IMR-90 (cell line): Measurements from ENCODE around the gene POLR2L. TPM values are rescaled to one million over a fixed set of nuclear protein-coding genes. Genes with fewer than 3 reads are reported as not detected.

ENCODE experiments used
- ATAC-seq: fragments of 200-7000 bp; cut with Tn5 transposase; 2 replicates; pipeline ENCODE4 v1.9.1; 2020; ENCODE audit warnings: low read depth, mild to moderate bottlenecking, moderate library complexity
- BruUV-seq: library from RNA; stranded (reverse); fragments of 400-500 nt; replicated peaks from 2 replicates; lab custom pipeline; 2021; lab: Mats Ljungman, UMichigan
- CTCF ChIA-PET: fragments of 300-600 bp; formaldehyde crosslinking; extraction: SDS; loops from one replicate; lab custom pipeline; 2021; ENCODE audit warnings: antibody characterized with exemption; lab: Yijun Ruan, JAX
- POLR2A ChIA-PET: fragments of 300-600 bp; sonication (Branson Sonifier 250); formaldehyde crosslinking; loops from one replicate; lab custom pipeline; 2022; ENCODE audit warnings: antibody characterized with exemption; ENCODE audit not compliant: unreplicated experiment; lab: Charles Lee
- DNase-seq: peaks from one replicate; pipeline ENCODE4 v3.0.0; 2013
- H2AFZ ChIP-seq: replicated peaks from 2 replicates; pipeline ENCODE3; 2013; ENCODE audit warnings: low read length, mild to moderate bottlenecking; ENCODE audit not compliant: poor library complexity
- H2AK5ac ChIP-seq: 2 replicates; pipeline ENCODE4 v1.6.1; 2013; ENCODE audit warnings: low read depth, low read length, inconsistent platforms
- H2AK9ac ChIP-seq: replicated peaks from 2 replicates; pipeline ENCODE3; 2013; ENCODE audit warnings: mild to moderate bottlenecking, low read depth, low read length, moderate library complexity; ENCODE audit not compliant: poor library complexity
- H2BK120ac ChIP-seq: 2 replicates; pipeline ENCODE4 v1.6.1; 2013; ENCODE audit warnings: low read depth, low read length, inconsistent platforms
- H2BK15ac ChIP-seq: 3 replicates; pipeline ENCODE4 v1.6.1; 2013; ENCODE audit warnings: low read depth, low read length, inconsistent platforms
- H2BK20ac ChIP-seq: 2 replicates; pipeline ENCODE4 v1.6.1; 2013; ENCODE audit warnings: low read depth, mild to moderate bottlenecking, inconsistent platforms, low read length, moderate library complexity
- H2BK5ac ChIP-seq: 2 replicates; pipeline ENCODE4 v1.6.1; 2013; ENCODE audit warnings: mild to moderate bottlenecking, low read depth, low read length, inconsistent platforms; ENCODE audit not compliant: poor library complexity, severe bottlenecking
- H3K14ac ChIP-seq: replicated peaks from 2 replicates; pipeline ENCODE4 v1.6.1; 2013; ENCODE audit warnings: low read depth, low read length, inconsistent platforms
- H3K18ac ChIP-seq: 2 replicates; pipeline ENCODE4 v1.6.1; 2013; ENCODE audit warnings: low read depth, low read length, control low read depth
- H3K23ac ChIP-seq: 2 replicates; pipeline ENCODE4 v1.6.1; 2013; ENCODE audit warnings: low read depth, low read length, inconsistent platforms
- H3K27ac ChIP-seq: 2 replicates; pipeline ENCODE4 v1.5.1; 2013; ENCODE audit warnings: mild to moderate bottlenecking, control low read depth, low read length; ENCODE audit not compliant: insufficient read depth
- H3K27me3 ChIP-seq: 2 replicates; pipeline ENCODE4 v1.6.1; 2013; ENCODE audit warnings: low read length; ENCODE audit not compliant: control insufficient read depth, insufficient read depth
- H3K36me3 ChIP-seq: 2 replicates; pipeline ENCODE4 v1.6.1; 2013; ENCODE audit warnings: low read length, mixed read lengths; ENCODE audit not compliant: control insufficient read depth, insufficient read depth
- H3K4ac ChIP-seq: 2 replicates; pipeline ENCODE4 v1.6.1; 2013; ENCODE audit warnings: low read depth, low read length, inconsistent platforms
- H3K4me1 ChIP-seq: 2 replicates; pipeline ENCODE4 v1.6.1; 2013; ENCODE audit warnings: low read length, mixed read lengths; ENCODE audit not compliant: control insufficient read depth, insufficient read depth
- H3K4me2 ChIP-seq: 2 replicates; pipeline ENCODE4 v1.6.1; 2013; ENCODE audit warnings: low read depth, mild to moderate bottlenecking, control low read depth, low read length, moderate library complexity
- H3K4me3 ChIP-seq: 2 replicates; pipeline ENCODE4 v1.5.1; 2013; ENCODE audit warnings: low read depth, mild to moderate bottlenecking, control low read depth, low read length, moderate library complexity; ENCODE audit not compliant: insufficient read depth
- H3K56ac ChIP-seq: 2 replicates; pipeline ENCODE4 v1.6.1; 2013; ENCODE audit warnings: low read length, inconsistent platforms; ENCODE audit not compliant: insufficient read depth; ENCODE audit errors: extremely low read depth
- H3K79me1 ChIP-seq, 2 experiments: 2 replicates each; pipeline ENCODE4 v1.6.1; 2013; ENCODE audit warnings: low read length in 2 of 2, inconsistent platforms in 1 of 2, low read depth in 1 of 2
- H3K9ac ChIP-seq: 2 replicates; pipeline ENCODE4 v1.6.1; 2013; ENCODE audit warnings: low read depth, low read length, control low read depth
- H3K9me1 ChIP-seq: 2 replicates; pipeline ENCODE4 v1.6.1; 2013; ENCODE audit warnings: low read length, inconsistent platforms; ENCODE audit not compliant: insufficient read depth
- H3K9me3 ChIP-seq: 2 replicates; pipeline ENCODE4 v1.6.1; 2013; ENCODE audit warnings: low read length; ENCODE audit not compliant: control insufficient read depth, insufficient read depth
- H4K20me1 ChIP-seq: 2 replicates; pipeline ENCODE4 v1.6.1; 2013; ENCODE audit warnings: low read length, inconsistent platforms; ENCODE audit not compliant: insufficient read depth
- H4K5ac ChIP-seq: 2 replicates; pipeline ENCODE4 v1.6.1; 2013; ENCODE audit warnings: mild to moderate bottlenecking, low read depth, low read length, control low read depth
- H4K8ac ChIP-seq, 2 experiments: 2 replicates each; pipeline ENCODE4 v1.6.1; 2013; ENCODE audit warnings: low read depth in 2 of 2, low read length in 2 of 2, control low read depth in 1 of 2, inconsistent platforms in 1 of 2
- H4K91ac ChIP-seq: 2 replicates; pipeline ENCODE4 v1.6.1; 2013; ENCODE audit warnings: low read depth, low read length, inconsistent platforms; ENCODE audit not compliant: insufficient read depth
- FOS ChIP-seq: fragments of 150-350 bp; IDR thresholded peaks from 2 replicates; pipeline ENCODE4 v1.6.1; 2016; ENCODE audit warnings: low read depth, low read length
- MAZ ChIP-seq: IDR thresholded peaks from 2 replicates; pipeline ENCODE4 v1.6.1; 2012; ENCODE audit warnings: low read depth, mild to moderate bottlenecking, low read length, improper control_type of control experiment, moderate library complexity, borderline replicate concordance
- MXI1 ChIP-seq: IDR thresholded peaks from 2 replicates; pipeline ENCODE4 v1.6.1; 2012; ENCODE audit warnings: low read depth, mild to moderate bottlenecking, low read length, moderate library complexity, borderline replicate concordance
- POLR2A ChIP-seq: IDR thresholded peaks from 2 replicates; pipeline ENCODE4 v1.6.1; 2012; ENCODE audit warnings: mild to moderate bottlenecking, low read depth, low read length
- WGBS, 2 experiments: methylation state at CpG; one replicate each; pipeline versions ENCODE4 v1.1.5 to v1.1.7; 2013; ENCODE audit warnings: missing lambda C conversion rate in 2 of 2; ENCODE audit not compliant: insufficient read length in 1 of 2; ENCODE audit errors: extremely low coverage in 2 of 2; 5-methylcytosine and 5-hydroxymethylcytosine counted together
- dilution Hi-C: fragments of 300-500 bp; cut with HindIII; formaldehyde crosslinking; loops from one replicate; pipeline ENCODE4 v1.14.3; 2018; ENCODE audit warnings: low sequenced_read_pairs; ENCODE audit not compliant: unreplicated experiment
- in situ Hi-C: fragments of 300-500 bp; cut with MboI; formaldehyde crosslinking; loops from 3 replicates; pipeline ENCODE4 v1.14.3; 2019; ENCODE audit warnings: low sequenced_read_pairs, inconsistent platforms, mixed read lengths
- intact Hi-C: fragments of 100-400 bp; cut with micrococcal nuclease; formaldehyde crosslinking; loops from 2 replicates; pipeline ENCODE4 v1.10.0; 2022
- polyA plus RNA-seq, 3 experiments: library from polyadenylated mRNA; depleted of rRNA; stranded (reverse); fragments of >200 nt; gene quantifications; 2 replicates each; pipeline ENCODE4 v1.2.3, GENCODE V29; 2012; ENCODE audit warnings: low replicate concordance in 1 of 3
- total RNA-seq: library from RNA; depleted of rRNA; stranded (reverse); fragments of >200 nt; gene quantifications from 2 replicates; pipeline ENCODE4 v1.2.3, GENCODE V29; 2012
- TF ChIP-seq, protein P1 (sequence below): fragments of 150-350 bp; IDR thresholded peaks from 2 replicates; pipeline ENCODE4 v1.6.1; 2017; ENCODE audit warnings: mild to moderate bottlenecking, antibody characterized with exemption, low read length, low read depth
- TF ChIP-seq, protein P2 (sequence below): conservative IDR thresholded peaks from 2 replicates; pipeline ENCODE4 v1.5.1; 2012; ENCODE audit warnings: mild to moderate bottlenecking, low read depth, low read length, improper control_type of control experiment

Gene POLR2L
- total and polyA plus RNA-seq, 2 of the 4 experiments (the other 2 are of a cell fraction) = 44.4 to 416 TPM

GRCh38 chr11:819129-819931, 23.0 kb downstream of the POLR2L start:
- Histone ChIP-seq H3K27me3 (no peaks in the 10 kb centered on the region), H4K8ac (peak overlapping the region; percentile 59 to 83; a peak in 2 of 4 replicates), H3K4me2 (peak overlapping the region; percentile 82), H3K9me1 (peaks cover 13% of the 10 kb centered on the region), H2BK15ac (peak overlapping the region; percentile 13; the same call in 1 of the 3 replicates), H4K91ac (peak overlapping the region; percentile 76), H2AFZ (peak overlapping the region; percentile 95), H2BK20ac (no peak overlapping the region), H3K9ac (peak overlapping the region; percentile 78), H3K36me3 (peaks cover 16% of the 10 kb centered on the region), H3K4ac (peak overlapping the region; percentile 37), H3K79me1 (peaks cover 19 to 29% of the 10 kb centered on the region in 2 experiments), H3K18ac (peak overlapping the region; percentile 24; the same call in 1 of the 2 replicates), H3K56ac (no peak overlapping the region), H2AK5ac (peak overlapping the region; percentile 43; the same call in 1 of the 2 replicates), H3K9me3 (no peaks in the 10 kb centered on the region), H3K4me1 (peaks cover 21% of the 10 kb centered on the region), H3K4me3 (peak overlapping the region; percentile 87), H3K14ac (peak overlapping the region; percentile 6; the same call in 1 of the 2 replicates), H4K20me1 (peaks cover 28% of the 10 kb centered on the region), H3K27ac (peak overlapping the region; percentile 67), H3K23ac (no peak overlapping the region), H2BK5ac (peak overlapping the region; percentile 73), H2AK9ac (peak overlapping the region; percentile 94), H4K5ac (peak overlapping the region; percentile 62), H2BK120ac (peak overlapping the region; percentile 41; the same call in 1 of the 2 replicates)
- dilution Hi-C loops = no loop called here
- peak; percentile 73 for DNase-seq
- peak; percentile 90 for ATAC-seq
- ChIA-PET CTCF (no interaction called here), POLR2A (interaction anchor here (0.5 to 1.8 kb wide), 10 partner anchors 8 to 156 kb away, joined by 4 to 13 read pairs (median 4); partner anchors contain the start of genes CRACR2B, PIDD1 and RPLP2)
- intact Hi-C loops = no loop called here
- BruUV-seq = no TSS peak
- TF ChIP-seq, protein P1, sequence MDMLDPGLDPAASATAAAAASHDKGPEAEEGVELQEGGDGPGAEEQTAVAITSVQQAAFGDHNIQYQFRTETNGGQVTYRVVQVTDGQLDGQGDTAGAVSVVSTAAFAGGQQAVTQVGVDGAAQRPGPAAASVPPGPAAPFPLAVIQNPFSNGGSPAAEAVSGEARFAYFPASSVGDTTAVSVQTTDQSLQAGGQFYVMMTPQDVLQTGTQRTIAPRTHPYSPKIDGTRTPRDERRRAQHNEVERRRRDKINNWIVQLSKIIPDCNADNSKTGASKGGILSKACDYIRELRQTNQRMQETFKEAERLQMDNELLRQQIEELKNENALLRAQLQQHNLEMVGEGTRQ = no peak
- TF ChIP-seq POLR2A (peak; percentile 96), MXI1 (peak; percentile 91; the same call in 1 of the 2 replicates), FOS (no peak), MAZ (peak; percentile 45; the same call in 1 of the 2 replicates)
- TF ChIP-seq, protein P2, sequence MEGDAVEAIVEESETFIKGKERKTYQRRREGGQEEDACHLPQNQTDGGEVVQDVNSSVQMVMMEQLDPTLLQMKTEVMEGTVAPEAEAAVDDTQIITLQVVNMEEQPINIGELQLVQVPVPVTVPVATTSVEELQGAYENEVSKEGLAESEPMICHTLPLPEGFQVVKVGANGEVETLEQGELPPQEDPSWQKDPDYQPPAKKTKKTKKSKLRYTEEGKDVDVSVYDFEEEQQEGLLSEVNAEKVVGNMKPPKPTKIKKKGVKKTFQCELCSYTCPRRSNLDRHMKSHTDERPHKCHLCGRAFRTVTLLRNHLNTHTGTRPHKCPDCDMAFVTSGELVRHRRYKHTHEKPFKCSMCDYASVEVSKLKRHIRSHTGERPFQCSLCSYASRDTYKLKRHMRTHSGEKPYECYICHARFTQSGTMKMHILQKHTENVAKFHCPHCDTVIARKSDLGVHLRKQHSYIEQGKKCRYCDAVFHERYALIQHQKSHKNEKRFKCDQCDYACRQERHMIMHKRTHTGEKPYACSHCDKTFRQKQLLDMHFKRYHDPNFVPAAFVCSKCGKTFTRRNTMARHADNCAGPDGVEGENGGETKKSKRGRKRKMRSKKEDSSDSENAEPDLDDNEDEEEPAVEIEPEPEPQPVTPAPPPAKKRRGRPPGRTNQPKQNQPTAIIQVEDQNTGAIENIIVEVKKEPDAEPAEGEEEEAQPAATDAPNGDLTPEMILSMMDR = 0 out of 2 replicates have a peak, but pooled peaks have one; percentile 9
- in situ Hi-C loops = no loop called here
- WGBS, 2 experiments = 0% methylated on average over 63 of the region's 96 CpGs; no CpG with 5 or more reads in 1 of the 2 experiments
